HG03565 (cell line): ENCODE data around the gene CPA1.
"Not testable (repeated sequence)": the region's sequence is repeated elsewhere in the genome, so short reads cannot be mapped to it uniquely, and the experiment has no call there.

Source experiments
- ATAC-seq: cut with Tn5 transposase; IDR thresholded peaks from one replicate; pipeline ENCODE4 v1.9.1; 2021; ENCODE audit warnings: mild to moderate bottlenecking, moderate library complexity; ENCODE audit not compliant: unreplicated experiment

Gene CPA1

DNA sequence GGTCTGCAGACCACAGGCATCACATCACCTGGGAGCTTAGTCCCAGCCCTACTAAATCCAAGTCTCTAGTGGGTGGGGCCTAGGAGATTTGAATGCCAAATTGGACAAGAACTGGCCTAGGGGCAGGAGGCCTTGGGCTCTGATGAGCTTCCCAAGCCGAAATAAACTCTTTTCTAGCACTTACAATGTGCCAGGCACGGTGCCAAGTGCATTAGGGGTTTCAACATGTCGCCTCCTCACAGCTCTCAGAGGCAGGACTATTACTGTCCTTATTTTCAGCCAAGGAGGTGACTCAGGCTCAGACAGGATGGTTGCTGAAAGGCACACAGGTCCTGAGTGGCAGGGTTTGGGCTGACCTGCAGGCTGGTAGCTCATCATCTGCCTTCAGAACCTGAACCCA is 9.2 kb upstream of the CPA1 start:
- no peak for ATAC-seq

GRCh38 chr7:130372402-130373165 is 7.7 kb upstream of the CPA1 start:
- no peak for ATAC-seq

DNA sequence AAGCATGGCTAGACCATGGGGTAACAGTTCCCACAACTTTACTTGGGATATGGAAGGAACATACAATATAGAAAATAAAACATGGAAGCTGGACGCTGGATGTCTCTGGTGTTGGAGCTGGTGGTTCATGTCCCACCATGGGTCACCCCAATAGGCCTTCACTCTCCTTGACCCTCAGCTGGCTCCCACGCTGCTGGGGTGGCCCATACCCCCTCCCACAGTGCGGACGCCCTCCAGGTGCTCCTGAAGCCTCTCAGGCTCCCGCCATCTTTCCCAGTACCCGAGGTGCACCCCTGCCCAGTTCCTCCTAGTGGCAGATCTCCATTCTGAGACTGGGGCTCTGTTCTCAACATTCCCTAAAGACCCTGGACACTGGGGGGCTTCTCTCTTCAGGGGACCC is 5.8 kb upstream of the CPA1 start:
- no peak for ATAC-seq

DNA sequence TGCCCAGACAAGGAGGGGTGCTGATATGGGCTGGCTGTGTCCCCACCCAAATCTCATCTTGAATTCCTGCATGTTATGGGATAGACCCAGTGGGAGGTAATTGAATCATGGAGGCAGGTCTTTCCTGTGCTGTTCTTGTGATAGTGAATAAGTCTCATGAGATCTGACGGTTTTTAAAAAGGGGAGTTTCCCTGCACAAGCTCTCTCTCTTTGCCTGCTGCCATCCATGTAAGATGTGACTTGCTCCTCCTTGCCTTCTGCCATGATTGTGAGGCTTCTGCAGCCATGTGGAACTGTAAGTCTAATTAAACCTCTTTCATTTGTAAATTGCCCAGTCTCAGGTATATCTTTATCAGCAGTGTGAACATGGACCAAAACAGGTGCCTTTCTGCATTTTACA is 3.8 kb upstream of the CPA1 start:
- ATAC-seq: not testable (repeated sequence)

DNA sequence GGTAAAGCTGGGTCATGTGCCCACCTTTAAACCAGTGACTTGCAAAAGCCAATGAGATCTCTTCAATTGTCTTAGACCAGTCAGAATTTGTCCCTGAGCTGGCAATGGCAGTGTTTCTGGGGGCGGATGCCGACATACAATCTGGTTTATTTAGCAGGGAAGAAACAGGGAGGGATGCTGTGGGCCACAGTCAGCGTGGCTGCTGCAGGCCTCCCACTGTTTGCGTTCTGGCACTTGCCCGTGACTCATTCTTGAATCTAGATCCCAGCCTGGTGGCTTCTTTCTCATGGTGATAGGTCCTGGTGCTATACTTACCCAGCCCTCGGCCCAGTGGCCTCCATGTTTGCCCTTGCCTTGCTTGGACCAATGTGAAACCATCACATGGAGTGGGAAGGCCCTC is 3.1 kb upstream of the CPA1 start:
- ATAC-seq: no peak

GRCh38 chr7:130379019-130379418 is 1.3 kb upstream of the CPA1 start:
- ATAC-seq: no peak

DNA sequence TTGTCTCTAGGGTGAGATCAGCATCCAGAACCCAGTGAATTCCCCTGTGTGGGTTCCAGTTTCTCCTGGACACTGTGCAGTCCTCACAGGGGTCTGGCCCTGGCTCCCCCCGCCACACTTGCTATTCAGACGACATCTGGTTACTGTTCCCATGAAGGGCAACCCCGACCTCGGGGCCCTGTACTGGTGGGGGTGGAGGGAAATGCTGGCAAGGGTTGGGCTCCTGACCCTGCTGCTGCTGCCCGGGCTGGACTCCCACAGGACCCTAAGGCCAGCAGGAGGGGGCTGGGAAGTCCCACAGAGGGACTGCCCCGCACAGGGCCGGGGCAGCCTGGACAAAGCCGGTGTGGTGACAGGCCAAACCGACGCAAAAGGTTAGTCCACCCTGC is 768 bp upstream of the CPA1 start:
- ATAC-seq: no peak

DNA sequence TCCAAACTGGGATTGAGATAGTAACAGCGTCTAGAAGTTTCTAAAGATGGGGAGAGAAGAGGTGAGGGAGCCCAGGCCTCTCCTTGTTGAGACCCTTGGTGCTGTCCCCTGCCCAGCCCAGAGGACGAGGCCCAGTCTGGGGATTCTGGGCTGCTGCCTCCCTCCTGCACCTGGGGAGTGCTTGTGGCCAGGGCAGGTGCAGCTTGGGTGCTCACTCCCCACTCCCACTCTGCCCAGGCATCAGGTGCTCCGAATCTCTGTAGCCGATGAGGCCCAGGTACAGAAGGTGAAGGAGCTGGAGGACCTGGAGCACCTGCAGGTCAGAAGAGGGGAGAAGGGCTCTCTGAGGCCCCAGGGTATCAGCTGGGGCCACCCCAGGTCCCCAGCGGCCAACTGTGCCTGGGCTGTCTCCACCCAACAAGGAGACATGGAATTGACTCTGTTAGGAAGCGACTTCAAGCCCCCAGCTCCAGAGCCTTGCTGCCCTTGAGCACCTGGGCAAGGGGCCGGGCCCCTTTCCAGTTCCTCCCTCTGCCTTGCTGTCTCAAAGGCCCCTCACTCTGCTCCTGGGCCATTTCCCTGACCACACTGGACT is 664 bp downstream of the CPA1 start:
- ATAC-seq: no peak

DNA sequence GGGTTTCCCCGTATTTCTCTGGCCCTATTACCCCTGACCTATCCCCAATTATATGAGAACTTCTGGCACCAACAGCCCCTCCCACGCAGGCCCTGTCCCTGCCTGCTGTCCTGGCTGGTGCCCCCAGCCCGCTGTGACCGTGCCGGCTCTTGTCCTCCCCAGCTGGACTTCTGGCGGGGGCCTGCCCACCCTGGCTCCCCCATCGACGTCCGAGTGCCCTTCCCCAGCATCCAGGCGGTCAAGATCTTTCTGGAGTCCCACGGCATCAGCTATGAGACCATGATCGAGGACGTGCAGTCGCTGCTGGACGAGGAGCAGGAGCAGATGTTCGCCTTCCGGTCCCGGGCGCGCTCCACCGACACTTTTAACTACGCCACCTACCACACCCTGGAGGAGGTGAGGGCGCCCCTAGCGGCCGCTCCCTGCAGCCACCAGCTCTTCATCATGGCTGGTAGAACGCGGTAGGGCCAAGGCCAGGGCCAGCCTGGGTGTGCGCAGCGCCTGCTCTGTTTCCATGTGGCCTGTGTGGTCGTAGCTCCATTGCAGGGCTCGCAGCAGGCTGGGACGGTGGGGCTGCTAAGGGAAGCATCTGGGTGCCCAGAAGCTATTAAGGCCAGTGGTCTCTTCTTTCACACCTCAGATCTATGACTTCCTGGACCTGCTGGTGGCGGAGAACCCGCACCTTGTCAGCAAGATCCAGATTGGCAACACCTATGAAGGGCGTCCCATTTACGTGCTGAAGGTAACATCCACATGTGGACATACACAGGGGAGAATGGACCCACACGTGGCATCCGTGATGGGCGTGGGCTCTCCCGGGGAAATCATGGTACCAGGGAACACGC is 1.4 kb downstream of the CPA1 start:
- no peak for ATAC-seq

- ATAC-seq: no peak
These were observed 3.1 kb downstream of the CPA1 start for GRCh38 chr7:130383187-130383980.

DNA sequence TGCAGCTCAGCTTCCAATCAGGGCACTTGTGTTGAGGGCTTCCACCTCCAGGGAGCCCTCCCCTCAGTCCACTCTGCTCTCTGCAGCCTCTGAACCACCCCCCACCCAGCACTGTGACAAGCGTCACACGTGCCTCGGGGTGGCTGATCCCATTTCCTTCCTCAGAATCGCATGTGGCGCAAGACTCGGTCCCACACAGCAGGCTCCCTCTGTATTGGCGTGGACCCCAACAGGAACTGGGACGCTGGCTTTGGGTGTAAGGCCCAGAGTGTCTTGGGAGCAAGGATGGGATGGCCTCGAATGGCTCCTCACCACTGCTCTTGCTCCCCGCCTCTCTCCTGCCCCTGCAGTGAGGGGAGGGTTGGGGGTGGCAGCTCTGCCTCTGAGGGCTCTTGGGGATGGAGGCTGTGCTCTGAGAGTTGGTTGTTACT is 4.1 kb downstream of the CPA1 start:
- ATAC-seq: no peak

- ATAC-seq: no peak
These were observed 4.7 kb downstream of the CPA1 start for GRCh38 chr7:130384841-130385599.

GRCh38 chr7:130385600-130386066 is 5.3 kb downstream of the CPA1 start:
- no peak for ATAC-seq

- no peak for ATAC-seq
These were observed 6.6 kb downstream of the CPA1 start for GRCh38 chr7:130386876-130387275.

- ATAC-seq: no peak
These were observed 7.0 kb downstream of the CPA1 start for GRCh38 chr7:130387306-130387627.

DNA sequence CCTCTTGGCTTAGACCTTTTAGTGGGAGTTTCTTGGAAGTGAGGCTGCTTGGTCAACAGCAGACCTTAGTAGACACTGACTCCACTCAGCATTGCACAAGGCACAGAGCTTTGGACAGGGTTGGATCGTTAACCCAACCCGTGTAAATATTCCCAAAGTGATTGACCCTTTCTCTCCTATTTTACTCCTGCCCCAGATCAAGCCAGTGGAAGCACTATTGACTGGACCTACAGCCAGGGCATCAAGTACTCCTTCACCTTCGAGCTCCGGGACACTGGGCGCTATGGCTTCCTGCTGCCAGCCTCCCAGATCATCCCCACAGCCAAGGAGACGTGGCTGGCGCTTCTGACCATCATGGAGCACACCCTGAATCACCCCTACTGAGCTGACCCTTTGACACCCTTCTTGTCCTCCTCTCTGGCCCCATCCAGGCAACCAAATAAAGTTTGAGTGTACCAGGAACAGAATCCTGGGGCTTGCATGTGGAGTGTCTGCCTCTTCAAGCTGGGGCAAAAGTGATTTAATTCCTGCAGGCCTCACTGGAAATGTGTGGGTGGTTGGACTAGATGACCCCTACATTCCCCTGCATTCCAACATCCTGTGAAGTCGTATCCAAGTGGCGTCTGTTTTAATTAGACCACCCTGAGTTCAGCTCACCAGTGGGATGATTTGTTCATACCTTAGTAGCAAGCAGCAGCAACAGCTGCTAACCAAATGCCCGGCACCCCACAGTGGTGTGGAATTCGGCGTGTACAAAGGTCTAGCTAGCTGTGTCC is 7.5 kb downstream of the CPA1 start:
- ATAC-seq: no peak

GRCh38 chr7:130388671-130389070 is 8.4 kb downstream of the CPA1 start:
- ATAC-seq: no peak

GRCh38 chr7:130390486-130390885 is 10.2 kb downstream of the CPA1 start:
- no peak for ATAC-seq

DNA sequence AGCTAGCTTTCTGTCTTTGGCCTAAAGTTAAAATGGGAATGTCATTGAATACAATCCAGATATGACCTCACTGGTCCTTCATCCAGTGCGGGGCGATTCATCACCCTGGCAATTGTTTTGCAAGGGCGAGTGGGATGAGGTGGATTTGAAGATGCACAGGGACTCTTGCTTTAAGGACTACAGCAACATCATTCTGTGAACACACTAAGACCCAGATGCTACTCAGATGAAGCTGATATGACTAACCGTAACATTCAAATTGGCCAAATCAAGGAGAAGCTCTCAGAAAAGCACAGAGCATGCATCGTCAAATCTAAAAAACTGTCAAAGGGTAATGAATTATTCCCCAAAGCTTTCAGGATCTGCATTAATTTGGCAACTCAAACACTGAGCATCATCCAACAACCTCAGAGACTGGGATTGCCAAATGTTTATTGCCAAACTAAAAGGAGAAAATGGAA is 12.8 kb downstream of the CPA1 start:
- no peak for ATAC-seq
